CMK (cell line): ENCODE measurements around the gene CAPN9.

Experiments used
- DNase-seq: peaks from one replicate; pipeline ENCODE4 v3.0.0-alpha.2; 2010; ENCODE audit warnings: low read depth

Gene CAPN9

GRCh38 chr1:230768903-230769570 is 21.8 kb downstream of the CAPN9 start:
- no peak for DNase-seq

- DNase-seq: no peak
These were observed 23.1 kb downstream of the CAPN9 start for GRCh38 chr1:230770317-230770716.

GRCh38 chr1:230771773-230772354 is 24.7 kb downstream of the CAPN9 start:
- no peak for DNase-seq

GRCh38 chr1:230772457-230773395 is 25.5 kb downstream of the CAPN9 start:
- no peak for DNase-seq

- no peak for DNase-seq
These were observed 26.3 kb downstream of the CAPN9 start for GRCh38 chr1:230773396-230774033.

- DNase-seq: no peak
These were observed 31.9 kb downstream of the CAPN9 start for GRCh38 chr1:230778916-230779590.

- no peak for DNase-seq
These were observed 33.9 kb downstream of the CAPN9 start for GRCh38 chr1:230781131-230781530.

GRCh38 chr1:230781594-230781993 is 34.4 kb downstream of the CAPN9 start:
- DNase-seq: no peak

- DNase-seq: no peak
These were observed 37.0 kb downstream of the CAPN9 start for GRCh38 chr1:230784163-230784562.

- DNase-seq: no peak
These were observed 38.6 kb downstream of the CAPN9 start for GRCh38 chr1:230785636-230786384.

- DNase-seq: no peak
These were observed 39.2 kb downstream of the CAPN9 start for GRCh38 chr1:230786385-230786753.

- no peak for DNase-seq
These were observed 40.3 kb downstream of the CAPN9 start for GRCh38 chr1:230787471-230787870.

- no peak for DNase-seq
These were observed 41.5 kb downstream of the CAPN9 start for GRCh38 chr1:230788561-230789275.

- DNase-seq: no peak
These were observed 42.8 kb downstream of the CAPN9 start for GRCh38 chr1:230790026-230790425.

- no peak for DNase-seq
These were observed 44.9 kb downstream of the CAPN9 start for GRCh38 chr1:230791986-230792564.

GRCh38 chr1:230792691-230793462 is 45.7 kb downstream of the CAPN9 start:
- DNase-seq: no peak

GRCh38 chr1:230793463-230793745 is 46.2 kb downstream of the CAPN9 start:
- DNase-seq: no peak

- DNase-seq: no peak
These were observed 47.2 kb downstream of the CAPN9 start for GRCh38 chr1:230794431-230794830.

- DNase-seq: no peak
These were observed 47.9 kb downstream of the CAPN9 start for GRCh38 chr1:230794871-230795605.
